Trophoblast cell (in vitro differentiated cells and primary cell): ENCODE measurements around the gene SPO11.

ENCODE experiments used
- DNase-seq, 2 donors: peaks; one replicate each; pipeline ENCODE4 v3.0.0-alpha.2; 2016
- H2AFZ ChIP-seq: 2 replicates; pipeline ENCODE4 v1.6.1; 2013; ENCODE audit warnings: low read length, moderate library complexity, mild to moderate bottlenecking; ENCODE audit not compliant: insufficient read depth, poor library complexity
- H2AK5ac ChIP-seq: 2 replicates; pipeline ENCODE4 v1.6.1; 2013; ENCODE audit warnings: mild to moderate bottlenecking, low read length
- H2BK120ac ChIP-seq: 2 replicates; pipeline ENCODE4 v1.6.1; 2013; ENCODE audit warnings: low read length, mild to moderate bottlenecking, moderate library complexity; ENCODE audit not compliant: insufficient read depth, poor library complexity
- H2BK12ac ChIP-seq: 2 replicates; pipeline ENCODE4 v1.6.1; 2013; ENCODE audit warnings: mild to moderate bottlenecking, low read length, moderate library complexity
- H2BK5ac ChIP-seq: 2 replicates; pipeline ENCODE4 v1.6.1; 2013; ENCODE audit warnings: low read length, low read depth, moderate library complexity, mild to moderate bottlenecking; ENCODE audit not compliant: poor library complexity
- H3K14ac ChIP-seq: 2 replicates; pipeline ENCODE4 v1.6.1; 2013; ENCODE audit warnings: mild to moderate bottlenecking, low read length
- H3K18ac ChIP-seq: 2 replicates; pipeline ENCODE4 v1.6.1; 2013; ENCODE audit warnings: mild to moderate bottlenecking, low read length
- H3K23ac ChIP-seq: 2 replicates; pipeline ENCODE4 v1.6.1; 2013; ENCODE audit warnings: low read length
- H3K27ac ChIP-seq: 2 replicates; pipeline ENCODE4 v1.5.1; 2013; ENCODE audit warnings: low read depth, mild to moderate bottlenecking, inconsistent platforms, low read length, moderate library complexity
- H3K27me3 ChIP-seq: 2 replicates; pipeline ENCODE4 v1.6.1; 2013; ENCODE audit warnings: inconsistent platforms, mild to moderate bottlenecking, low read length, moderate library complexity; ENCODE audit not compliant: insufficient read depth
- H3K36me3 ChIP-seq, 2 experiments: 1 replicate in 1 of 2; 2 replicates in 1 of 2; pipeline ENCODE4 v1.6.1; 2013; ENCODE audit warnings: low read length in 2 of 2, mild to moderate bottlenecking in 2 of 2, moderate library complexity in 1 of 2; ENCODE audit not compliant: insufficient read depth in 2 of 2, control insufficient read depth in 1 of 2
- H3K4ac ChIP-seq: 2 replicates; pipeline ENCODE4 v1.6.1; 2013; ENCODE audit warnings: low read depth, mild to moderate bottlenecking, low read length, moderate library complexity
- H3K4me1 ChIP-seq, 2 experiments: 1 replicate in 1 of 2; 2 replicates in 1 of 2; pipeline ENCODE4 v1.6.1; 2013; ENCODE audit warnings: low read length in 2 of 2, mild to moderate bottlenecking in 2 of 2, moderate library complexity in 1 of 2; ENCODE audit not compliant: insufficient read depth in 2 of 2, control insufficient read depth in 1 of 2
- H3K4me2 ChIP-seq: 2 replicates; pipeline ENCODE4 v1.6.1; 2013; ENCODE audit warnings: inconsistent platforms, mild to moderate bottlenecking, low read length, moderate library complexity
- H3K4me3 ChIP-seq: 2 replicates; pipeline ENCODE4 v1.5.1; 2013; ENCODE audit warnings: mild to moderate bottlenecking, low read depth, low read length, inconsistent platforms
- H3K79me1 ChIP-seq: one replicate; pipeline ENCODE4 v1.6.1; 2013; ENCODE audit warnings: low read length
- H3K79me2 ChIP-seq: 2 replicates; pipeline ENCODE4 v1.6.1; 2013; ENCODE audit warnings: low read length, mild to moderate bottlenecking; ENCODE audit not compliant: control insufficient read depth, insufficient read depth, poor library complexity
- H3K9ac ChIP-seq: 2 replicates; pipeline ENCODE4 v1.6.1; 2013; ENCODE audit warnings: mild to moderate bottlenecking, low read length
- H3K9me3 ChIP-seq: 2 replicates; pipeline ENCODE4 v1.6.1; 2013; ENCODE audit warnings: low read depth, mild to moderate bottlenecking, control low read depth, inconsistent platforms, low read length; ENCODE audit not compliant: insufficient read depth
- H4K12ac ChIP-seq: 2 replicates; pipeline ENCODE4 v1.6.1; 2013; ENCODE audit warnings: low read depth, mild to moderate bottlenecking, low read length, moderate library complexity
- H4K8ac ChIP-seq: 2 replicates; pipeline ENCODE4 v1.6.1; 2013; ENCODE audit warnings: low read depth, mild to moderate bottlenecking, low read length, moderate library complexity
- H4K91ac ChIP-seq: one replicate; pipeline ENCODE4 v1.6.1; 2013; ENCODE audit warnings: low read depth, mild to moderate bottlenecking, low read length, moderate library complexity
- WGBS: extraction: QIAGEN DNeasy Blood & Tissue Kit; methylation state at CpG from one replicate; pipeline ENCODE4 v1.1.7; 2013; ENCODE audit warnings: missing lambda C conversion rate; ENCODE audit not compliant: insufficient read length, insufficient coverage; ENCODE audit errors: extremely low coverage; 5-methylcytosine and 5-hydroxymethylcytosine counted together

The SPO11 gene

DNA sequence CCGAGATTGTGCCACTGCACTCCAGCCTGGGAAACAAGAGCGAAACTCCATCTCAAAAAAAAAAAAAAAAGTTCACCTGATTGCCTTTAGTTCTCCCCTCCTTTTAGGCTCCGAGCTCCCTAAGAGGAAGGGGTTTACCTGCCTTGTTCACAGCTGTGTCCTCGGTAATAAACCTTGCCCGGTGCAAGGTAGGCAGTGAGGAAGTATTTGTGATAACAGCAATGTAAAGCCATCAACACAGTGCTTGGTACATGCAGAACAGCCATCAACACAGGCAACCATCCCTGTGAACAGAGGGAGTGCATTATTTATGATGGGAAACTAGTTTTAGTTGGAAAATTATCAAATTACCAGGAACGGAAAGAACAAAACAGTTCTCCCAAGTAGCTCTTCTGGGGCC, 1.8 kb upstream of the SPO11 start:
- H2BK5ac ChIP-seq = no peak overlapping the region
- WGBS = no CpG with 5 or more reads among the region's 6 CpGs
- no peak overlapping the region for H4K12ac ChIP-seq
- H3K4ac ChIP-seq = no peak overlapping the region
- H4K8ac ChIP-seq = no peak overlapping the region
- H2BK12ac ChIP-seq = no peak overlapping the region
- no peak overlapping the region for H3K18ac ChIP-seq
- peaks cover 9 to 10% of the 10 kb centered on the region in 2 experiments for H3K4me1 ChIP-seq
- H3K4me2 ChIP-seq = no peak overlapping the region
- no peak overlapping the region for H4K91ac ChIP-seq
- no peaks in the 10 kb centered on the region for H3K79me2 ChIP-seq
- H3K27me3 ChIP-seq = no peaks in the 10 kb centered on the region
- no peak overlapping the region for H2BK120ac ChIP-seq
- H3K4me3 ChIP-seq = no peak overlapping the region
- no peak overlapping the region for H3K27ac ChIP-seq
- H3K79me1 ChIP-seq = no peaks in the 10 kb centered on the region
- H2AK5ac ChIP-seq = no peak overlapping the region
- no peak for DNase-seq
- no peak overlapping the region for H3K14ac ChIP-seq
- no peaks in the 10 kb centered on the region for H3K36me3 ChIP-seq
- no peak overlapping the region for H2AFZ ChIP-seq
- H3K9me3 ChIP-seq = no peaks in the 10 kb centered on the region
- no peak overlapping the region for H3K23ac ChIP-seq
- H3K9ac ChIP-seq = peak overlapping the region; percentile 43

DNA sequence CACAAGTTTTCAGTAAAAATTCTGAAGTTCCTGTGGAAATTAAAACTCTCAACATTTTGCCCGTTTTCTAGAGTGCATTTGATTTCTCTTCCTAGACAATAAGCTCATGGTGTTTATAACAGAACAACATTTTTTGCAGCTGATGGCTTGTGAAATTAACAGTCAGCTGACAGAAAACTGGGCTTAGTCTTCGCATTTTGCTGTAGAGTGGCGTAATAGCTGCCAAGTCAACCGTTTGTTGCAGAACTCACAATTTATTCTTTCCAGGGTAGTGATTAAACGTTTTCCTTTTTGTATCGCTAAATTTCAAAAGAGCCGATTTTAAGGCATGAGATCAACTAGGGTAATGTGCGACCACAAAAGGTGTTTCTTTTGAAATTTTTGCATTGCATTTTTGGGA, 1.4 kb downstream of the SPO11 start:
- Histone ChIP-seq H3K79me1 (no peaks in the 10 kb centered on the region), H3K27ac (no peak overlapping the region), H4K91ac (no peak overlapping the region), H3K9me3 (no peaks in the 10 kb centered on the region), H3K27me3 (no peaks in the 10 kb centered on the region), H3K79me2 (no peaks in the 10 kb centered on the region), H4K8ac (no peak overlapping the region), H3K4me2 (no peak overlapping the region), H2BK5ac (no peak overlapping the region), H3K23ac (no peak overlapping the region), H2AK5ac (no peak overlapping the region), H3K4ac (no peak overlapping the region), H3K36me3 (no peaks in the 10 kb centered on the region), H3K4me3 (no peak overlapping the region), H3K18ac (no peak overlapping the region), H2AFZ (no peak overlapping the region), H4K12ac (no peak overlapping the region), H2BK120ac (no peak overlapping the region), H3K4me1 (peaks cover 9 to 10% of the 10 kb centered on the region in 2 experiments), H3K14ac (no peak overlapping the region), H2BK12ac (no peak overlapping the region), H3K9ac (no peak overlapping the region)
- WGBS = no CpG with 5 or more reads among the region's 8 CpGs
- peak in 1 of 2 donors; percentile 55 for DNase-seq

GRCh38 chr20:57332105-57333089, 2.8 kb downstream of the SPO11 start:
- WGBS = no CpG with 5 or more reads among the region's 1 CpG
- H3K4me2 ChIP-seq = no peak overlapping the region
- H2AFZ ChIP-seq = no peak overlapping the region
- no peak overlapping the region for H3K4me3 ChIP-seq
- no peaks in the 10 kb centered on the region for H3K36me3 ChIP-seq
- H3K79me1 ChIP-seq = no peaks in the 10 kb centered on the region
- H3K14ac ChIP-seq = no peak overlapping the region
- no peak overlapping the region for H3K4ac ChIP-seq
- H2BK12ac ChIP-seq = no peak overlapping the region
- no peak overlapping the region for H3K18ac ChIP-seq
- no peak overlapping the region for H3K9ac ChIP-seq
- no peak overlapping the region for H3K23ac ChIP-seq
- H4K8ac ChIP-seq = no peak overlapping the region
- no peaks in the 10 kb centered on the region for H3K27me3 ChIP-seq
- no peak overlapping the region for H4K91ac ChIP-seq
- no peak overlapping the region for H3K27ac ChIP-seq
- no peak overlapping the region for H2BK5ac ChIP-seq
- H3K79me2 ChIP-seq = no peaks in the 10 kb centered on the region
- no peak overlapping the region for H2AK5ac ChIP-seq
- no peak overlapping the region for H2BK120ac ChIP-seq
- H4K12ac ChIP-seq = no peak overlapping the region
- no peaks in the 10 kb centered on the region for H3K9me3 ChIP-seq
- peak; percentile 31 to 67 for DNase-seq
- no peaks in the 10 kb centered on the region for H3K4me1 ChIP-seq

DNA sequence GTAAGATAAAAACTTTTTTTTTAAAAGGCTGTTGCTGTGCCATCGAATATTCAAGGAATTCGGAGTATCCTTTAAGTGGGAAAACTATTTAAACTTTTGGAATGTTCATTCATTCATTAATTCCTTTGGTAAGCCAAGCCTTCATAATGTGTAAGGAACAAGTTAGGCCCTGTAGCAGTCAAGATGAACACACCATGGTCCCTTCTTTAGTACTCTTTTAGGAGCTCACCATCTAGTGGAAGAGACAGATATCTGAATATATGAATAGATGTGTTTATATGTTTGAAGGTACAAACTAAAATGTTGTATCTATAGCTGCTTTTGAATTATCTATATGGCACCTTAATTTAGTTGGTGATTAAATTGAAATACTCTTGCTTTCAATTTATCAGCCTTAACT, 5.8 kb downstream of the SPO11 start:
- Histone ChIP-seq H2AFZ (no peak overlapping the region), H3K27me3 (no peaks in the 10 kb centered on the region), H3K79me2 (no peaks in the 10 kb centered on the region), H3K4me3 (no peak overlapping the region), H4K12ac (no peak overlapping the region), H3K9me3 (no peaks in the 10 kb centered on the region), H2BK5ac (no peak overlapping the region), H3K23ac (no peak overlapping the region), H4K91ac (no peak overlapping the region), H3K4me1 (no peaks in the 10 kb centered on the region), H2BK120ac (no peak overlapping the region), H3K79me1 (no peaks in the 10 kb centered on the region), H3K36me3 (no peaks in the 10 kb centered on the region), H2BK12ac (no peak overlapping the region), H3K9ac (no peak overlapping the region), H3K18ac (no peak overlapping the region), H3K4me2 (no peak overlapping the region), H3K4ac (no peak overlapping the region), H2AK5ac (no peak overlapping the region), H3K27ac (no peak overlapping the region), H3K14ac (no peak overlapping the region), H4K8ac (no peak overlapping the region)
- WGBS = no CpG with 5 or more reads among the region's 2 CpGs
- DNase-seq = peak in 1 of 2 donors; percentile 14
